ENCODE results near the gene ADAP2.
"Not testable (repeated sequence)": the region's sequence is repeated elsewhere in the genome, so short reads cannot be mapped to it uniquely, and the experiment has no call there.

ADAP2 gene

GRCh38 chr17:30942308-30943079 is 20.7 kb downstream of the ADAP2 start:
- no peaks in the 10 kb centered on the region for H3K4me1 ChIP-seq (ENCODE audit: insufficient read depth, low read length)
- H3K27me3 ChIP-seq (ENCODE audit: insufficient read depth, low read length) = peaks cover 3% of the 10 kb centered on the region
- no peaks in the 10 kb centered on the region for H3K36me3 ChIP-seq (ENCODE audit: insufficient read depth, low read length)
- no peak overlapping the region for H2AFZ ChIP-seq (ENCODE audit: low read depth, low read length)
- no peak overlapping the region for H3K4me3 ChIP-seq (ENCODE audit: low read length)
- no peaks in the 10 kb centered on the region for H3K9me3 ChIP-seq (ENCODE audit: low read length)

- H3K4me1 ChIP-seq (ENCODE audit: insufficient read depth, low read length) = no peaks in the 10 kb centered on the region
Observed at GRCh38 chr17:30947796-30948195, 26.1 kb downstream of the ADAP2 start.

DNA sequence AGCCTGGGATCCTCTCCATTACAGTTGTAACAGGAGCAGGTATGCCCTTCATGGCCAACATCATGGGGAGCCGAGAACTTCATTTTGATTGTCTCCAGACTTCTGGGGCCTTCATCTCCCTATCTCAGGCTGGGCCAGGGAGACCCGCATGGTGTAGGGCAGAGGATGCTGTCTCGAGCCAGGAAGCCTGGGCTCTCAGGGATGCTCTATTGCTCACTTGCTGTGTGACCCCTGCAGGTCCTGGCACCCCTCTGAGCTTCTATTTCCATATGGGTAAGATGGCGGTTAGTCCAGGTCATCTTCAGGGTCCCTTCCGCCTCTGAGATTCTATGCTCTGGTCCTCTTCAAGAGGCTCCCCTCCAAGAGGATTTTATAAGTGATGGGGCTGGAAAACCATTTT is 28.4 kb downstream of the ADAP2 start:
- no peaks in the 10 kb centered on the region for H3K9me3 ChIP-seq (ENCODE audit: low read length)
- H3K4me1 ChIP-seq (ENCODE audit: insufficient read depth, low read length) = no peaks in the 10 kb centered on the region
- H3K4me3 ChIP-seq (ENCODE audit: low read length) = no peak overlapping the region
- H3K27me3 ChIP-seq (ENCODE audit: insufficient read depth, low read length) = peaks cover 2% of the 10 kb centered on the region
- no peaks in the 10 kb centered on the region for H3K36me3 ChIP-seq (ENCODE audit: insufficient read depth, low read length)
- H2AFZ ChIP-seq (ENCODE audit: low read depth, low read length) = no peak overlapping the region

More at GRCh38 chr17:30947796-30948195, 26.1 kb downstream of the ADAP2 start:
- Histone ChIP-seq H3K36me3 (ENCODE audit: insufficient read depth, low read length) (no peaks in the 10 kb centered on the region), H3K9me3 (ENCODE audit: low read length) (no peaks in the 10 kb centered on the region), H2AFZ (ENCODE audit: low read depth, low read length) (no peak overlapping the region), H3K27me3 (ENCODE audit: insufficient read depth, low read length) (peaks cover 3% of the 10 kb centered on the region), H3K4me3 (ENCODE audit: low read length) (no peak overlapping the region)

DNA sequence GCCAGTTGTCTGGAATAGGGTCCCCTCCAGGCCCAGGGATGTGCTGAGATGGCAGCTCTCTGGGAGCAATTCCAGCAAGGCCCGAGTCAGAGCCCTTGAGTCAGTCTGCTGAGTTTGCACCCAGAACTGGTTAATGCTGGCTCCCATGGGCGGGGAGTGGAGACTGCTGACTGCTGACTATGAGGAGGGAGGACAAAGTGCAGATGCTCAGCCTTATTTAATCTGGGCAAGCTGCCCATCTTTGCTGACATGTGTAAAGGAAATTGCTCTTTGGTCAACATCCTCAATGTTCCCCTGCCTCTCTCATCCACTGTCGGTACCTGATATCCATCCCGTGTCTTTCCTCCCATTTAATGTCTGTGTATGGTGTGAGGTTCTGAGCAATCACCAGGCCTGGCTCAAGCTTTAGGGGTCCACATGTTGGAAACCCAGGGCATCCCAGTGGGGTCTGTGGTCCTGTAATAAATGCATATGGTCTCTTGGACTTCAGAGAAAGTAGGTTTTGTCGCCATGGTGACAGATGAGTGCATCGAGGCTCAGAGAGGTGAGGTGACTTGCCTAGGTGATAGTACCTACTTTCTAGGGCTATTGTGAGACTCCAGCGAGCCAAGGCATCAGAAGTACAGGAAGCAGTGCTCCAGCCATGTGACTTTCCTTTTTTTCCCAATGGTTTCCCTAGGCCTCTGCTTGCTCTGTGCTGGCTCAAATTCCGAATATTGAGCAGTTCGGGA is 29.1 kb downstream of the ADAP2 start:
- Histone ChIP-seq H3K4me3 (ENCODE audit: low read length) (no peak overlapping the region), H2AFZ (ENCODE audit: low read depth, low read length) (no peak overlapping the region), H3K9me3 (ENCODE audit: low read length) (no peaks in the 10 kb centered on the region), H3K4me1 (ENCODE audit: insufficient read depth, low read length) (no peaks in the 10 kb centered on the region), H3K36me3 (ENCODE audit: insufficient read depth, low read length) (no peaks in the 10 kb centered on the region), H3K27me3 (ENCODE audit: insufficient read depth, low read length) (no peaks in the 10 kb centered on the region)

DNA sequence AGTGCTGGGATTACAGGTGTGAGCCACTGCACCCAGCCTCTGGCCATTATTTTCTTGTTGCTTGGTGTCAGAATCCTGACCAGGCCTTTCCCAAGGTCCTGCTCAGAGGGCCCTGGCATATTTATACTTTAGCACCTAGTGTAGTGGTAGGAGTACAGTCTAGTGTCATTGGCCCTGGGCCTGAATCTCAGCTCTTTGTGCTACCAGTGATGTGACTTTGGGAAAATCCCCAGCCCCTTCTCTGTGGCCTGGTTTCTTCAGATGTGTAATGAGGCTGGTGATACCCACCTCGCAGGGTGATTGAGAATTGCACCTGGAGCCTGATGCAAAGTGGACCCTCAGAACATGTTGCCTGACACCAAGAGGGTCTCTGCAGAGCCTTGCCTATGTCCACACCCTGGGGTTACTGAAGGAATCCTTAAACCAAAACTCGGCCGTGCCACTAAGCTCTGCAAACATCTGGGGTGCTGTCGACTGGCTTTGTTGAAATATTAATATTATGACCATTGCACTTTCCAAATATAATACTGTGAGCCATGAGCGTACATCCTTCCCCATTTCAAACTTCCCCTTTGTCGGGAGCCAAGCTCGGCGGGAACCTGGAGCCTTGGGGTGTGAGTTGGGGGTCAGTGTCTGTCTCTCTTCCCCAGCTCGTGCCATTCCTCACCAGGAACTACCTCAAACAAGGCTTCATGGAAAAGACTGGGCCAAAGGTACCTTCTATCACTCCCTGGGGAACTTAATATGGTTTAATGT is 31.1 kb downstream of the ADAP2 start:
- Histone ChIP-seq H3K4me3 (ENCODE audit: low read length) (no peak overlapping the region), H3K36me3 (ENCODE audit: insufficient read depth, low read length) (no peaks in the 10 kb centered on the region), H2AFZ (ENCODE audit: low read depth, low read length) (no peak overlapping the region), H3K9me3 (ENCODE audit: low read length) (no peaks in the 10 kb centered on the region), H3K4me1 (ENCODE audit: insufficient read depth, low read length) (peaks cover 12% of the 10 kb centered on the region), H3K27me3 (ENCODE audit: insufficient read depth, low read length) (no peaks in the 10 kb centered on the region)

DNA sequence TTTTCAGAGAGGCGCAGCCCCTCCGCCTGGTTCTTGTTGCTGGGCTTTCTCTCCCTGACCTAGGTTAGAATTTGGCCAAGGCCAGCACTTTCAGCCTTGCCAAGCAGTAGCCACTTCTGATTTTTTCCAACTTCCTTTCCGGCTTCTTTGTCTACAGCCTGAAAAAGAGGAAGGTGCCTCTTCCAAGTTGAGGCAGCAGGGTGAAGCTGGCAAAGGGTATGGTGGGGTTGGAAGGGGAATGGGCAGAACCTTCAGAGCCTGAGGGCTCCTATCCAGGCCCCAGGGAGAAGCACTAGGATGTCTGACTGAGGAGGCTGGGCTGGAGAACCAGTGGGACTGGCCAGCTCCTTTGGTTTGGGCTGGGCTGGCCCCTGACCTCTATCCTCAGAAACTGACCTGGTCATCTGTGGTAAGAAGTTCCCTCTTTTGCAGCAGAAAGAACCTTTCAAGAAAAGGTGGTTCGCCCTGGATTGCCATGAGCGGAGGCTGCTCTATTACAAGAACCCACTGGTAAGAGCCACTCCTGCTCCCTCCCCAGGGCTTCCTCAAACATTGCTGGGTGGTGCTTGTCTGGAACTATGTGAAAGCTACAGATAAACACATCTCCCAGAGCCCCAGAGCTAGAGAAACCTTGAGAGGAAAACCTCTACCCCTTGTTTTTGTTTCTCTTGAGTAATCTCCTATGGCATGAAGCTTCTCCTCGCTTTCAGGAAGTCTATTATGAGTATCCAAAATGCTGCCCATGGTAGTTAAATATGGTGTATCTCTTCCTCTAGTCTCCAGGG is 32.5 kb downstream of the ADAP2 start:
- Histone ChIP-seq H3K36me3 (ENCODE audit: insufficient read depth, low read length) (no peaks in the 10 kb centered on the region), H3K27me3 (ENCODE audit: insufficient read depth, low read length) (no peaks in the 10 kb centered on the region), H2AFZ (ENCODE audit: low read depth, low read length) (no peak overlapping the region), H3K4me3 (ENCODE audit: low read length) (no peak overlapping the region), H3K9me3 (ENCODE audit: low read length) (no peaks in the 10 kb centered on the region), H3K4me1 (ENCODE audit: insufficient read depth, low read length) (peaks cover 12% of the 10 kb centered on the region)

GRCh38 chr17:30956764-30957374 is 35.1 kb downstream of the ADAP2 start:
- Histone ChIP-seq H2AFZ (ENCODE audit: low read depth, low read length) (peak overlapping the region; percentile 55), H3K9me3 (ENCODE audit: low read length) (no peaks in the 10 kb centered on the region), H3K27me3 (ENCODE audit: insufficient read depth, low read length) (no peaks in the 10 kb centered on the region), H3K4me1 (ENCODE audit: insufficient read depth, low read length) (peaks cover 15% of the 10 kb centered on the region), H3K36me3 (ENCODE audit: insufficient read depth, low read length) (no peaks in the 10 kb centered on the region), H3K4me3 (ENCODE audit: low read length) (peak overlapping the region; percentile 15)

DNA sequence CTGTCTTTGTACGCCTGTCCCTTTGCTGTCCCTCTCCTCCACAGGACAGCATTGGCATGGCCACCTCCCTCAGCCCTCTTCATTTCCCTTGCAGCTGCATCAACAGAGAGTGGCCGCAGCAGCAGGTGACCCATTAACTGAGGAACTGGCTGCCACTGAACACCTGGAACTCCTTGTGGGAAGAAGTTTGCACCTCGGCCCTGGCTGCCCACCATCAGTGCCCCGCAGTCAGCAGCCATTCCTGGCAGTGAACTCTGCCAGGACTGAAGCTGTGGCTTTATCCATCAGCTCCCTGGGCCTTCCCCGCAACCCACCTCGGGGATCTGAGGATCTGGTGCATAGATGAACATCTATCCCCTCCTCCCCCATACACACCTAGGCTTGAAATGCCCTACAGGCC is 36.0 kb downstream of the ADAP2 start:
- Histone ChIP-seq H3K9me3 (ENCODE audit: low read length) (no peaks in the 10 kb centered on the region), H2AFZ (ENCODE audit: low read depth, low read length) (no peak overlapping the region), H3K27me3 (ENCODE audit: insufficient read depth, low read length) (no peaks in the 10 kb centered on the region), H3K4me3 (ENCODE audit: low read length) (no peak overlapping the region), H3K36me3 (ENCODE audit: insufficient read depth, low read length) (no peaks in the 10 kb centered on the region), H3K4me1 (ENCODE audit: insufficient read depth, low read length) (peaks cover 15% of the 10 kb centered on the region)

- no peaks in the 10 kb centered on the region for H3K36me3 ChIP-seq (ENCODE audit: insufficient read depth, low read length)
- H3K27me3 ChIP-seq (ENCODE audit: insufficient read depth, low read length) = no peaks in the 10 kb centered on the region
- H2AFZ ChIP-seq (ENCODE audit: low read depth, low read length) = no peak overlapping the region
- no peak overlapping the region for H3K4me3 ChIP-seq (ENCODE audit: low read length)
- H3K9me3 ChIP-seq (ENCODE audit: low read length) = no peaks in the 10 kb centered on the region
- H3K4me1 ChIP-seq (ENCODE audit: insufficient read depth, low read length) = peaks cover 15% of the 10 kb centered on the region
Observed at GRCh38 chr17:30958187-30958586, 36.4 kb downstream of the ADAP2 start.

DNA sequence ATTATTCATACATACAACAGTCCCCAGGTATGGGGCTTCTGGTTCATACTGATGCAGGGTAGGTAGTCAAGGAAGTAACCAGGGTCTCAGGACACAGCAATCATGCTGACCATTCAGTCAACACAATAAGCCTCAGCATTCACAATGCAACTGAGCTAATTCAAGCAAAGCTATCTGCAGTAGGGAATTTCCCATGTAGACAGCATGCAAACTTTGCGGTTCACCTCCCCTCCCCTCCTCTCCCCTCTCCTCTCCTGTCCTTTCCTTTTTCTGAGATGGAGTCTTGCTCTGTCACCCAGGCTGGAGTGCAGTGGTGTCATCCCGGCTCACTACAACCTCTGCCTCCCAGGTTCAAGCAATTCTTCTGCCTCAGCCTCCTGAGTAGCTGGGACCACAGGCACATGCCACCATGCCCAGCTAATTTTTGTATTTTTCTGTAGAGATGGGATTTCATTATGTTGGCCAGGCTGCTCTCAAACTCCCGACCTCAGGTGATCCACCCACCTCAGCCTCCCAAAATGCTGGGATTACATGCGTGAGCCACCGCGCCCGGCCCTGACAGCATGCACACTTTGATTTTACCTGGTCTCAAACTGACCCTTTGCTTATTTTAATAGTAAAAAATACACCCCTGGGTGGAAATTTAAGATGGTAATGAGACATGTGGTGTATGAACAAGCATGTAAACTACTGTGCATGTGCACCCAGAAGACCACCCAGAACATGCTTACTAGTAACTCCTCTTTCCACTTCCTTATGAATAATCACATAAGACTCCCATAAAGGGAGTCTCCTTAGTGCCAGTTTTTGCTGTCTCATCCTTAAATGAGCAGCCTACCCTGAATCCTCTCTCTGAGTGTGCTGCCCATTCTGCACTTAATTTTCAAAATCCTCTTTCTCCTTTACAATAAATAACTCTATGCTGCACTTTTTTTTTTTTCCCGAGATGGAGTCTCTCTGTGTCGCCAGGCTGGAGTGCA is 39.8 kb downstream of the ADAP2 start:
- Histone ChIP-seq H3K4me1 (ENCODE audit: insufficient read depth, low read length) (peaks cover 10% of the 10 kb centered on the region), H3K36me3 (ENCODE audit: insufficient read depth, low read length) (no peaks in the 10 kb centered on the region), H3K9me3 (ENCODE audit: low read length) (no peaks in the 10 kb centered on the region), H2AFZ (ENCODE audit: low read depth, low read length) (no peak overlapping the region), H3K4me3 (ENCODE audit: low read length) (no peak overlapping the region), H3K27me3 (ENCODE audit: insufficient read depth, low read length) (no peaks in the 10 kb centered on the region)

DNA sequence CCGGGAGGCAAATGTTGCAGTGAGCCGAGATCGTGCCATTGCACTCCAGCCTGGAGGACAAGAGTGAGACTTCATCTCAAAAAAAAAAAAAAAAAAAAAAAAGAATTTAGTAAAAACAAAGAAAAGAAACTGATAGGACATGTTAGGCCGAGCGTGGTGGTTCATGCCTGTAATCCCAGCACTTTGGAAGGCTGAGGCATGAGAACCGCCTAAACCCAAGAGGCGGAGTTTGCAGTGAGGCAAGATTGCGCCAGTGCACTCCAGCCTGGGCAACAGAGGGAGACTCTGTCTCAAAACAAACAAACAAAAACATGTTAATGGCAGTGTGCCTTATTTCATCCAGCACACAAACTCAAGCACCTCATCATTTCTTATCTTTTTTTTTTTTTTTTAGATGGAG is 42.6 kb downstream of the ADAP2 start:
- not testable (repeated sequence) for H3K27me3 ChIP-seq (ENCODE audit: insufficient read depth, low read length); H3K4me3 ChIP-seq (ENCODE audit: low read length); H3K9me3 ChIP-seq (ENCODE audit: low read length); H3K36me3 ChIP-seq (ENCODE audit: insufficient read depth, low read length); H3K4me1 ChIP-seq (ENCODE audit: insufficient read depth, low read length); H2AFZ ChIP-seq (ENCODE audit: low read depth, low read length)

Measured in neuron (in vitro differentiated cells).